HuH-7.5 (cell line): ENCODE data around the gene MEGF10.

ENCODE experiments used
- DNase-seq: peaks from one replicate; pipeline ENCODE4 v3.0.0; 2011; ENCODE audit warnings: low spot score

The MEGF10 gene

DNA sequence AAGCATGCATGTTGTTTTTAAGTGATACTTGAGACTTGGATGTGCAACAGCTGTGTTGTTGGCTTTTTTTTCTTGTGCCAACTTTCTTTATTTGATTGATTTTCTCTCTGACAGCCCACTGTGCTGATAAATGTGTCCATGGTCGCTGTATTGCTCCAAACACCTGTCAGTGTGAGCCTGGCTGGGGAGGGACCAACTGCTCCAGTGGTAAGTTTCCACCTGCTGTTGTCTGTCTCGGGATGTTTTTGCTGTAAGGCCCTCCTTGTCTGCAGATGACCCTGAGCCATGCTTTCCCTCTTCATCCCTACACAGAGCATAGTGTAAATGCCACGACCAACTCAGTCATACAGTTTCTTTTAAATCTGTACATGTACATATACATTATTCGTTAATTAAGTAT, 79.2 kb downstream of the MEGF10 start:
- no peak for DNase-seq

DNA sequence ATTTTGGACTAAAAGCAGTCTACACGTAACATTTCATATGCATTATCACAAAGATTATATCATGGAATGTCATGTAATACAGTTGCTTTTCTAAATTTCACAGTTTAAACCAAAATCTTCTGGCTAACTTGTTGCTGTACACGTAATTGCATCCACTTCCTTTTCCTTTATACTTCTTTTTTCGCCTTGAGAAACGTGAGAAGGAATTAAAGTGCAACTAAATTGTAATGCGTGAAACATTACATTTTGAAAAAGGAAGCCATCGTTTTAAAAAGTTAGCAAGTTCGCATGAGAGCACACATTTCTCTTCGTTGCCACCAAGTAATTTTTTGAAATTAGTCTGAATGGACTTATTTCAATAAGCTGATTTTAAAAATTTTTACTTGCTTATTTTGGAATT, 80.0 kb downstream of the MEGF10 start:
- DNase-seq = no peak

DNA sequence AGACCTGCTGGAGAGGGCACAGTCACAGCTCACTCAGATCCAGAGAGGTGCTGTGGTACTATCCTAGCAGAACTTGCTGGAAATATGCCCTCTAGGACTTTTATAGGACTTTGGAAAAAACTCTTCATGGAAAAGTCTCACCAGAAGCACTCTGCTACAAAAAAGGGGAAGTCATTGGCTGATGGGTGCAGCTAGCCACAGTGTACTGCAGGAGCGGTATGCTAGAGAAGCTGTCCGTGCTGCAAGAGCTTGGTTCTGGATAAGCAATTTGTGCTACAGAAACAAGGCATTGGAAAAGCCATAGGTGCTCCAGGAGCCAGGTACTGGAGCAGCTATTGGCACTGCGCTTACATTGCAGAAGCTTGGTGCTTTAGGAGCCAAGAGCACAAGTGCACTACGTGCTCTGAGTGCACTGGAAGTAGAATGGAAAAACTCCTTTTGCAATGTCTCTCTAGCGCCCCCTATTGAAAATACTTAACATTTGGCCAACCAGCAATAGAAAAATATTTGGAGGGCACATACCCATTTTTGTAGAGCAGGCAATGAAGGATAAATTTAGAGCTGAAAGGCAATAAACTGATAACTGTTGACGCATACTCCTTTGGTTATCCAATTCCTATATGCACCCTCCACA, 83.4 kb downstream of the MEGF10 start:
- no peak for DNase-seq

DNA sequence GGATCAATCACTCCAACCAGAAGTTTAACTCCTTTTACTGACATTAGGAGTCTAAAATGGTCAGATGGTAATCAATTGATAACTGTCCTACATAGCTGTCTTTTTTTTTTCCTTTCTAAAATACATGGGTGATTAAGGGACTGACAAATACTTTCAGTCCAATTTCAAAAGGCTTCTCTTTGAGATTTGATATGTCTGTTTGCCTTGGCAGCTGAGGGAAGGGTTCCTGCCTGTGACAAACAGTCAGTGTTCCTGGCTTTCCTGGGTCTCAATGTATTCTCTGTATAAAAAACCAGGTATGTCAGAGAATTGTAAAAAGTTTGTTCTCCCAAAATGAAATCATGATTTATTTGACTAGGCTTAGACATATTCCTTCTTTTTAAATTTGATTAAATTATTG, 84.5 kb downstream of the MEGF10 start:
- no peak for DNase-seq

GRCh38 chr5:127375544-127376091, 85.0 kb downstream of the MEGF10 start:
- DNase-seq = no peak

DNA sequence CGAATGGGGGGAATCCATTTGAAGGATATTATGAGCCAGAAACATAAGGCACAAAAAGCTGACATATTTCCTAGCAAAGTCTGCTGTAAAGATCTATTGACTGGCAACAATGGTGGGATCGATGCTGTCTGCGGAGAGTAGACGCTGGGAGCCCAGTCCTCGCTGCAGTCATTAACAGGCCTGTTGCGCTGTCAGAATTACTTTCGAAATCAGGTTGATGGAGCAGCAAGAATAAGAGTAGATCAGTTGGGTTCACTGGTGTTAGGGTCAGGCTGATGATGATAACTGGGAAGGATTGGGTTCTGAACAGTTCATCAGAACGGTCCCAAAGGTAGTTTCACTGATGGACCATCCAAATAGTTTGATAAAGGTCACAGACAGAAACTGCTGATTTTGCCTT, 87.1 kb downstream of the MEGF10 start:
- no peak for DNase-seq

GRCh38 chr5:127385936-127386335, 95.3 kb downstream of the MEGF10 start:
- no peak for DNase-seq

DNA sequence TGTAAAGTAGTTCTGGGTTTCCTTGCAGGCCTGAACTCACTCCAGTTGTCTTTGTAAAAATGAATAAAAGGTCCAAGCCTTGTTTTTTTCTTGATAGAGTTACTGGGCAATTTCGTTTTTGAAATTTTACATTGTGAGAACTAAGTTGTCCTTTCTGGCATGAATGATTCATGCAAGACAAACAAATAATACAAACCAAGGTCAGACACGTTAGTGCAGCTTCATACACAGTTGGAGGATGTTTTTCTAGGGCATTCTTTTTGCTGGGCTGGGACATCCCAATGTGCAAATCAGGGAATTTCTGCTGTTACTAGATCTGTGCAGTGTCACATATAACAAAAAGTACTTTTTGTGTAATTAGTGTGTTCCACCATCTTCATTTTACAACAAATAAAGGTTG, 96.0 kb downstream of the MEGF10 start:
- no peak for DNase-seq

- DNase-seq = no peak
These were observed 99.0 kb downstream of the MEGF10 start for GRCh38 chr5:127389601-127390000.

DNA sequence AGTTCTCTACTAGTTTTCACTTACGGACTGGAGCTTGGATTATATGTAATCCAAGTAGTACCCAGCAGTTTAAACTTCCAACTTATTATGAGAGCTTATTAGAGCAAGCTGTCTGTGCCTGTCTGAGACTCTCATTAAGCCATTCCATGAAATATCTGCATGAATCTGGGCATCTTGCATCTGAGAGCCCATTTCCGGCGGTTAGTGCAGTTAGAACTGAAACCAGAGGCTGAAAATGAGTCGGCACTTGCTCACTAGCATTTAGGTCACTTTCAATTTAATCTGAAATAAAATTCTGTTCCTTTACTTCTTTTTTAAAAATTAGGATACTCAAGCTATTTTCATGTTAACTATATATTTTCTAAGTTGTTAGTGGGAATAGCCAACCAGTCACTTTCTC, 102.2 kb downstream of the MEGF10 start:
- DNase-seq = no peak

DNA sequence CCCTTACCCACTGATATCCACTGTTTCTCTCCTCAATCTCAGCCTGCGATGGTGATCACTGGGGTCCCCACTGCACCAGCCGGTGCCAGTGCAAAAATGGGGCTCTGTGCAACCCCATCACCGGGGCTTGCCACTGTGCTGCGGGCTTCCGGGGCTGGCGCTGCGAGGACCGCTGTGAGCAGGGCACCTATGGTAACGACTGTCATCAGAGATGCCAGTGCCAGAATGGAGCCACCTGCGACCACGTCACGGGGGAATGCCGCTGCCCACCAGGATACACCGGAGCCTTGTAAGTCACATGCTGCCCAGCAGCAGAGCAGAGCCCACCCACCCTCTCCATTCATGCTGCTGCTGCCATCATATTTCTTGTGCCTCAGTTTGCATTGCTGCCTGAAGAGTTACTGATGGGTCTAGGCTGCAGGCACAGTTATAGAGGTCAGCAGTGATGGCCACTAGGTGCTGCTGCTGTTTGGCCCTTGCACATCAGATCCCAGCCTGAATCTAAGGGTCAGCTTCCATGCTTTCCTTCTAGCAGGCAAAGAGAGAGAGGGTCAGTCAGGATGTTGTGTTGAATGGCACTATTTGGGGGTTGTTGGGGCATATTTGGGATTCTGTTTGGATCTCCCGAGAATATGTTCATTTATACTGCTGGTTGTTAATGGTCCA, 106.0 kb downstream of the MEGF10 start:
- DNase-seq = no peak

- DNase-seq = no peak
These were observed 107.9 kb downstream of the MEGF10 start for GRCh38 chr5:127398508-127398907.

GRCh38 chr5:127399068-127399467, 108.5 kb downstream of the MEGF10 start:
- no peak for DNase-seq

DNA sequence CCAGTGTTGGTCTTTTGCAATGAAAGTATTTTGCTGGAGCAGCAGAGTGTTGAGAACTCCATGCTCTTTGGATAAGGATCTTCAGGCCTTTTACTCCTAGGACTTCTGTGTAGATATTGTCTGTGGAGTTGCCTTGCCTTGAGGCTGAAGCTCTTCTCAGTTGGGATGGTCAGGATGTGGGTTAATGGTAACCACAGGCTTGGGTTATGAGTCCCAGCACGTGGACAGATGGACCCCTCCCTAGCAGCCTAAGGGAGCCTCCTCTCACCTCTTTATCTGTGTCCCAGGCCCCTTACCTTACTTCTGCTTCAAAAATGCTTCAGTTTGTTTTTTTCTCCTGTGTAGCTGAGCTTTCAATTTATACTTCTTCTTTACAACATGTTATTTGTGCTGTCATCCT, 109.9 kb downstream of the MEGF10 start:
- DNase-seq = no peak

- DNase-seq = no peak
These were observed 110.5 kb downstream of the MEGF10 start for GRCh38 chr5:127400946-127401670.

DNA sequence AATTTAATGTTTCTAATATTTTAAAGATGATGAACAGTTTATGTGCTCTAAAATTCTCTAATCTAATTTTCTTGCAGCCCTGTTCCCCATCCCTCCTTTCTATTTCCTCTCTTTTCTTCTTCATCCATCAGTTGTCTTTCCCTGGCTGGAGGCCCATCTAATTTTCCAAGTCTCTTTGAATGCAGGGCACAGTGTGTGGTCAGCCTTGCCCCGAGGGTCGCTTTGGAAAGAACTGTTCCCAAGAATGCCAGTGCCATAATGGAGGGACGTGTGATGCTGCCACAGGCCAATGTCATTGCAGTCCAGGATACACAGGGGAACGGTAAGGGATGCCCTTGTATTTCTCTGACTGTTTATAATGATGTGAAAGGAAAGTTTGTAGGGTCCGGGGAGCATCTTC, 111.8 kb downstream of the MEGF10 start:
- no peak for DNase-seq

- no peak for DNase-seq
These were observed 113.6 kb downstream of the MEGF10 start for GRCh38 chr5:127404190-127404589.

DNA sequence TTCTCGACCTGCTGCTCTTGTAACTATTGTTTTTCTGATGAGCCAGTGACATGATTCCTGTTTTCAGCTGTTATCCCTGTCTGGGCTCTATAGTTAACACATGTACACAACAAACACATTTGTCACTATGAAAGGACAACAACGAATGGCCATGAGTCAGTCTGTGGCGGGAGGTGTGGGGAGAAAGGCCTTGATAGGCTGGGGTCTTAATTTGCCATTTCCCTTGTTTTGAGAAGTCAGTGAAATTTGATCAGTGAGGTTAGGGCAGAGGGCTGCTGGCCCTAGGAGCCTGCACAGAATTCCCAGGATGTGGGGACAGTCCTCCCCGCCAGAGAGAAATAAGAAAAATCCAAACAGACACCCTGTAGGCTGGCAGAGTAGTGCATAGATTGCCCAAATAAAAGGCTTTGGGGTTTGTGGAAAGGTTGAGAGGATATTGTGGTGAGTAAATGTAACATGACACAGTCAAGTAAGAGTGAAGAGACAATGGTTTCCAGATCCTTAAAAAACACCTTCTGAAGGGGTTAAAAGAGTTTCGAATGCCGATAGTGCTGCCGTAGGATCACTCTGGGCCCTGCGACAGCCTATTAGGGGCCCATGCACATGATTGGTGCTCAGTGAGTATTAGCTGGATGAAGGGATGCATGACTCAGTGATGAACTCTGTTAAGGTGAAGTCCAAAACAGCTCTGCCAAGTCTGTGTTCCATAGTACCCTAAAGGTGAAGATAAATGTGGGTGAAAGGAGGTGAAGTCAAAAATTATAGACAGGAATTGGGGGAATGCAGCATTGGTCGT, 115.9 kb downstream of the MEGF10 start:
- no peak for DNase-seq

- DNase-seq = no peak
These were observed 118.8 kb downstream of the MEGF10 start for GRCh38 chr5:127409246-127409917.

DNA sequence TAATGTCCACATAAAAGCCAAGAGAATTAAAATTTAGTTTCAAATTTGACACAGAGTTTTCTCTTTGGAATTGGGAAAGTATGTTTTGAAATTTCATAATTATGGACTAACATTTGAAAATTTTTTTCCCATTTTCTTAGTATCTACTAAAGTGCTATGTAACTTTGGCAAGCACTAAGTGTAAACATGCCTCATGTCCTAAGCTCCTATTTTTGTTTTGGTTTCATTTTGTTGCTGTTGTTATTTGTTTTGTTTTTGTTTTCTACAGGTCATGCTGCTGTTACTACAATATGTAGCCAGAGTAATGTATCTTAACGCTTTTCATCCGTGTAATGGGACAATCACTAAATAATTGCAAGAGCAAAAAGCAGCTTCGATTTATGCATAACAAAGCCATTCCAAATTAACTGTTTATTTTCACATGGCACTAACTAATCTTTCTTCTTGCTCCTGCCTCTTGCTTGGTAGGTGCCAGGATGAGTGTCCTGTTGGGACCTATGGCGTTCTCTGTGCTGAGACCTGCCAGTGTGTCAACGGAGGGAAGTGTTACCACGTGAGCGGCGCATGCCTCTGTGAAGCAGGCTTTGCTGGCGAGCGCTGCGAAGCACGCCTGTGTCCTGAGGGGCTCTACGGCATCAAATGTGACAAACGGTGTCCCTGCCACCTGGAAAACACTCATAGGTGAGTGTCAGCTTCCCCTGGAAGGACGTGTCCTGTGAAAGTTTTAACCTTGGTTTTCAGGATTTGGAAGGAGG, 119.5 kb downstream of the MEGF10 start:
- no peak for DNase-seq

- no peak for DNase-seq
These were observed 120.4 kb downstream of the MEGF10 start for GRCh38 chr5:127410959-127411358.
